A549 (cell line): Measurements from ENCODE around the gene RPL39L. TPM values are rescaled to one million over a fixed set of nuclear protein-coding genes. Genes with fewer than 3 reads are reported as not detected.

ENCODE experiments used
- polyA plus RNA-seq, 4 experiments: library from polyadenylated mRNA; depleted of rRNA in 3 of 4; stranded (reverse); fragments of >200 nt; fragmentation: RNase III in 1 of 4; extraction: RNeasy Plus Mini Kit Qiagen cat#74134 plus additional on column Dnase treatment in 1 of 4; gene quantifications; 2 replicates in 3 of 4; 3 replicates in 1 of 4; pipeline ENCODE4 v1.2.3, GENCODE V29; 2011 to 2017

The RPL39L gene
- polyA plus RNA-seq, 2 of the 4 experiments (the other 2 are of a cell fraction), result 54.2 to 56.4 TPM

Other genes starting within 250 kb of the RPL39L start
- 6.5 and 10.4 TPM in 2 replicates for gene ST6GAL1, start 209.0 kb downstream of the RPL39L start, polyA plus RNA-seq (2011; rRNA removed)
- gene ST6GAL1, start 209.0 kb downstream of the RPL39L start, polyA plus RNA-seq (2017; fragmentation: RNase III; extraction: RNeasy Plus Mini Kit Qiagen cat#74134 plus additional on column Dnase treatment), result 3.1 to 3.9 TPM (median 3.8 TPM) in 3 replicates
- gene RTP1, start 58.0 kb upstream of the RPL39L start, polyA plus RNA-seq (2011; rRNA removed), result not detected in 2 replicates
- gene RTP1, start 58.0 kb upstream of the RPL39L start, polyA plus RNA-seq (2017; fragmentation: RNase III; extraction: RNeasy Plus Mini Kit Qiagen cat#74134 plus additional on column Dnase treatment), result not detected in 3 replicates
- gene MASP1, start 152.2 kb upstream of the RPL39L start, polyA plus RNA-seq (2011; rRNA removed), result 0.11 and 0.18 TPM in 2 replicates
- not detected in 3 replicates for gene MASP1, start 152.2 kb upstream of the RPL39L start, polyA plus RNA-seq (2017; fragmentation: RNase III; extraction: RNeasy Plus Mini Kit Qiagen cat#74134 plus additional on column Dnase treatment)
- gene RTP4, start 228.9 kb upstream of the RPL39L start, polyA plus RNA-seq (2011; rRNA removed), result not detected in 2 replicates
- not detected in 3 replicates for gene RTP4, start 228.9 kb upstream of the RPL39L start, polyA plus RNA-seq (2017; fragmentation: RNase III; extraction: RNeasy Plus Mini Kit Qiagen cat#74134 plus additional on column Dnase treatment)